AML-193 (cell line): Measurements from ENCODE around the gene GNAT3.
A peak's percentile ranks its signal among the peaks of the same experiment; 100 is the strongest.

ENCODE experiments used
- DNase-seq, 2 experiments: peaks; one replicate each; lab custom pipeline; 2025; lab: John Stamatoyannopoulos, UW

GNAT3 gene

GRCh38 chr7:80463272-80463920 lies 48.5 kb downstream of the GNAT3 start:
- DNase-seq: no peak

- DNase-seq: no peak
These were observed 51.0 kb downstream of the GNAT3 start for GRCh38 chr7:80460857-80461256.

GRCh38 chr7:80459776-80460510 lies 51.9 kb downstream of the GNAT3 start:
- DNase-seq: no peak

GRCh38 chr7:80458822-80459725 lies 52.8 kb downstream of the GNAT3 start:
- no peak for DNase-seq

GRCh38 chr7:80453699-80454340 lies 58.0 kb downstream of the GNAT3 start:
- DNase-seq: peak; percentile 12 to 23

GRCh38 chr7:80450621-80451308 lies 61.1 kb downstream of the GNAT3 start:
- DNase-seq: peak; percentile 11 to 12

- no peak for DNase-seq
These were observed 62.0 kb downstream of the GNAT3 start for GRCh38 chr7:80449836-80450235.

GRCh38 chr7:80445351-80445750 lies 66.5 kb downstream of the GNAT3 start:
- DNase-seq: no peak

- no peak for DNase-seq
These were observed 67.1 kb downstream of the GNAT3 start for GRCh38 chr7:80444811-80445210.

- DNase-seq: peak; percentile 82 to 89
These were observed 68.5 kb downstream of the GNAT3 start for GRCh38 chr7:80443325-80443724.

GRCh38 chr7:80440883-80441282 lies 71.0 kb downstream of the GNAT3 start:
- DNase-seq: no peak

GRCh38 chr7:80439894-80440821 lies 71.7 kb downstream of the GNAT3 start:
- DNase-seq: peak in 1 of 2 experiments; percentile 43

GRCh38 chr7:80435521-80435920 lies 76.3 kb downstream of the GNAT3 start:
- DNase-seq: no peak

GRCh38 chr7:80434047-80434446 lies 77.8 kb downstream of the GNAT3 start:
- DNase-seq: no peak

- DNase-seq: no peak
These were observed 79.7 kb downstream of the GNAT3 start for GRCh38 chr7:80432166-80432565.

- no peak for DNase-seq
These were observed 82.7 kb downstream of the GNAT3 start for GRCh38 chr7:80429181-80429580.

GRCh38 chr7:80428161-80429054 lies 83.5 kb downstream of the GNAT3 start:
- peak; percentile 56 to 71 for DNase-seq

- DNase-seq: no peak
These were observed 84.6 kb downstream of the GNAT3 start for GRCh38 chr7:80427218-80427617.

GRCh38 chr7:80420876-80421275 lies 91.0 kb downstream of the GNAT3 start:
- no peak for DNase-seq
